ENCODE results near the gene HYAL4. TPM values are rescaled to one million over a fixed set of nuclear protein-coding genes. Genes with fewer than 3 reads are reported as not detected.
"Not testable (repeated sequence)": the region's sequence is repeated elsewhere in the genome, so short reads cannot be mapped to it uniquely, and the experiment has no call there.

The HYAL4 gene
- total RNA-seq, 1 donor from 2014 or later = 0.32 TPM

- no peak for DNase-seq (ENCODE audit: low spot score)
- intact Hi-C loops (cut with DNase I) = no loop called here
These were observed 851 bp downstream of the HYAL4 start for GRCh38 chr7:123845823-123846216.

GRCh38 chr7:123846217-123846891 lies 1.4 kb downstream of the HYAL4 start:
- DNase-seq (ENCODE audit: low spot score) = no peak
- intact Hi-C loops (cut with DNase I) = no loop called here

GRCh38 chr7:123847868-123848267 lies 2.9 kb downstream of the HYAL4 start:
- intact Hi-C loops (cut with DNase I) = no loop called here

GRCh38 chr7:123849855-123850254 lies 4.9 kb downstream of the HYAL4 start:
- intact Hi-C loops (cut with DNase I) = no loop called here
- no peak for DNase-seq (ENCODE audit: low spot score)

More at GRCh38 chr7:123847868-123848267, 2.9 kb downstream of the HYAL4 start:
- no peak for DNase-seq (ENCODE audit: low spot score)

- intact Hi-C loops (cut with DNase I); DNase-seq (ENCODE audit: low spot score): not testable (repeated sequence)
These were observed 6.4 kb downstream of the HYAL4 start for GRCh38 chr7:123851404-123851803.

GRCh38 chr7:123854291-123854690 lies 9.3 kb downstream of the HYAL4 start:
- DNase-seq (ENCODE audit: low spot score); intact Hi-C loops (cut with DNase I): not testable (repeated sequence)

GRCh38 chr7:123856428-123856827 lies 11.5 kb downstream of the HYAL4 start:
- DNase-seq (ENCODE audit: low spot score); intact Hi-C loops (cut with DNase I): not testable (repeated sequence)

- intact Hi-C loops (cut with DNase I) = loop anchor here (10.0 kb wide), 1 partner anchor 366 kb away; no protein-coding TSS in a partner anchor
- DNase-seq (ENCODE audit: low spot score) = no peak
These were observed 15.9 kb downstream of the HYAL4 start for GRCh38 chr7:123860848-123861247.

- DNase-seq (ENCODE audit: low spot score) = no peak
- intact Hi-C loops (cut with DNase I) = loop anchor here (10.0 kb wide), 1 partner anchor 368 kb away; no protein-coding TSS in a partner anchor
These were observed 17.8 kb downstream of the HYAL4 start for GRCh38 chr7:123862775-123863174.

GRCh38 chr7:123863461-123863860 lies 18.5 kb downstream of the HYAL4 start:
- intact Hi-C loops (cut with DNase I) = loop anchor here (10.0 kb wide), 1 partner anchor 369 kb away; no protein-coding TSS in a partner anchor
- DNase-seq (ENCODE audit: low spot score) = no peak

GRCh38 chr7:123864012-123864411 lies 19.0 kb downstream of the HYAL4 start:
- no peak for DNase-seq (ENCODE audit: low spot score)
- intact Hi-C loops (cut with DNase I) = loop anchor here (10.0 kb wide), 1 partner anchor 369 kb away; no protein-coding TSS in a partner anchor

GRCh38 chr7:123864436-123864835 lies 19.5 kb downstream of the HYAL4 start:
- intact Hi-C loops (cut with DNase I) = loop anchor here (10.0 kb wide), 1 partner anchor 370 kb away; no protein-coding TSS in a partner anchor

GRCh38 chr7:123864966-123865365 lies 20.0 kb downstream of the HYAL4 start:
- intact Hi-C loops (cut with DNase I) = loop anchor here (5.0 to 10.0 kb wide), 4 partner anchors 68 to 370 kb away; no protein-coding TSS in a partner anchor
- DNase-seq (ENCODE audit: low spot score) = no peak

More at GRCh38 chr7:123864436-123864835, 19.5 kb downstream of the HYAL4 start:
- no peak for DNase-seq (ENCODE audit: low spot score)

- intact Hi-C loops (cut with DNase I) = loop anchor here (5.0 to 10.0 kb wide), 4 partner anchors 68 to 371 kb away; no protein-coding TSS in a partner anchor
- DNase-seq (ENCODE audit: low spot score) = no peak
These were observed 20.6 kb downstream of the HYAL4 start for GRCh38 chr7:123865517-123866117.

- no peak for DNase-seq (ENCODE audit: low spot score)
- intact Hi-C loops (cut with DNase I) = loop anchor here (5.0 to 10.0 kb wide), 4 partner anchors 70 to 372 kb away; no protein-coding TSS in a partner anchor
These were observed 22.3 kb downstream of the HYAL4 start for GRCh38 chr7:123867225-123867624.

- no peak for DNase-seq (ENCODE audit: low spot score)
These were observed 27.3 kb downstream of the HYAL4 start for GRCh38 chr7:123871998-123872867.

GRCh38 chr7:123872908-123873307 lies 27.9 kb downstream of the HYAL4 start:
- intact Hi-C loops (cut with DNase I) = no loop called here

More at GRCh38 chr7:123871998-123872867, 27.3 kb downstream of the HYAL4 start:
- intact Hi-C loops (cut with DNase I) = no loop called here

GRCh38 chr7:123876557-123877256 lies 31.7 kb downstream of the HYAL4 start:
- intact Hi-C loops (cut with DNase I) = no loop called here
- no peak for DNase-seq (ENCODE audit: low spot score)

More at GRCh38 chr7:123872908-123873307, 27.9 kb downstream of the HYAL4 start:
- DNase-seq (ENCODE audit: low spot score) = no peak

- DNase-seq (ENCODE audit: low spot score) = no peak
- intact Hi-C loops (cut with DNase I) = no loop called here
These were observed 34.7 kb downstream of the HYAL4 start for GRCh38 chr7:123879628-123880027.

Measured in cardiac septum (tissue), 1 donor.